Brain microvascular endothelial cell (primary cell): ENCODE measurements around the gene TRPC4.

Source experiments
- DNase-seq: peaks from one replicate; pipeline ENCODE4 v3.0.0-alpha.2; 2020
- H3K27ac ChIP-seq: fragments of 250-450 bp; sonication (Bioruptor Pico); 2 replicates; pipeline ENCODE4 v1.5.1; 2020; ENCODE audit warnings: mild to moderate bottlenecking, moderate library complexity
- H3K27me3 ChIP-seq: fragments of 250-450 bp; sonication (Bioruptor Pico); replicated peaks from 2 replicates; pipeline ENCODE4 v1.5.1; 2020; ENCODE audit warnings: mild to moderate bottlenecking
- H3K36me3 ChIP-seq: fragments of 250-450 bp; sonication (Bioruptor Pico); replicated peaks from 2 replicates; pipeline ENCODE4 v1.5.1; 2020; ENCODE audit warnings: mild to moderate bottlenecking
- H3K4me3 ChIP-seq: 2 replicates; pipeline ENCODE4 v1.5.1; 2011; ENCODE audit warnings: low read depth, mild to moderate bottlenecking, control low read depth, low read length, moderate library complexity
- in situ Hi-C: cut with HindIII; loops from 2 replicates; pipeline ENCODE4 v1.10.0; 2017; ENCODE audit warnings: low sequenced_read_pairs, low pct_ligation_motif_present
- TF ChIP-seq, protein P1 (sequence below): IDR thresholded peaks from 2 replicates; pipeline ENCODE4 v1.5.1; 2011; ENCODE audit warnings: low read depth, mild to moderate bottlenecking, moderate library complexity, low read length, control low read depth, inconsistent platforms; ENCODE audit errors: missing control alignments

The TRPC4 gene

DNA sequence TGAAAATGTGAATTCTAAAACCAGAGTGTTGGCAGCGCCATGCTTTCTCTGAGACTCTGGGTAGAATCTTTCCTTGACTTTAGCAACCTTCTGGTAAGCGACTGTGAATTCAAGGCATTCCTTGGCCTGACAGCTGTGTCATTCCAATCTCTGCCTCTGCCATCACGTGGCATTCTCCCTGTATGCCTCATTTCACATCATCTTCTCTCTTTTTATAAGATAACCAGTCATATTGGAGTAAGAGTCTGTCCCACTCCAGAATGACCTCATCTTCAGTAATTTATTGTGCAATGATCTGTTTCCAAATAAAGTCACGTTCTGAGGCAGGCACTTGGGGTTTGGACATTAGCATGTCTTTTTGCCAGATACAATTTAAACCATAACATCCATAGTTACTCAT, 167.6 kb downstream of the TRPC4 start:
- DNase-seq, result peak; percentile 98
- no peak overlapping the region for H3K4me3 ChIP-seq
- H3K27me3 ChIP-seq, result no peaks in the 10 kb centered on the region
- H3K36me3 ChIP-seq, result no peaks in the 10 kb centered on the region
- in situ Hi-C loops, result no loop called here
- TF ChIP-seq, protein P1, sequence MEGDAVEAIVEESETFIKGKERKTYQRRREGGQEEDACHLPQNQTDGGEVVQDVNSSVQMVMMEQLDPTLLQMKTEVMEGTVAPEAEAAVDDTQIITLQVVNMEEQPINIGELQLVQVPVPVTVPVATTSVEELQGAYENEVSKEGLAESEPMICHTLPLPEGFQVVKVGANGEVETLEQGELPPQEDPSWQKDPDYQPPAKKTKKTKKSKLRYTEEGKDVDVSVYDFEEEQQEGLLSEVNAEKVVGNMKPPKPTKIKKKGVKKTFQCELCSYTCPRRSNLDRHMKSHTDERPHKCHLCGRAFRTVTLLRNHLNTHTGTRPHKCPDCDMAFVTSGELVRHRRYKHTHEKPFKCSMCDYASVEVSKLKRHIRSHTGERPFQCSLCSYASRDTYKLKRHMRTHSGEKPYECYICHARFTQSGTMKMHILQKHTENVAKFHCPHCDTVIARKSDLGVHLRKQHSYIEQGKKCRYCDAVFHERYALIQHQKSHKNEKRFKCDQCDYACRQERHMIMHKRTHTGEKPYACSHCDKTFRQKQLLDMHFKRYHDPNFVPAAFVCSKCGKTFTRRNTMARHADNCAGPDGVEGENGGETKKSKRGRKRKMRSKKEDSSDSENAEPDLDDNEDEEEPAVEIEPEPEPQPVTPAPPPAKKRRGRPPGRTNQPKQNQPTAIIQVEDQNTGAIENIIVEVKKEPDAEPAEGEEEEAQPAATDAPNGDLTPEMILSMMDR, result no peak
- peak overlapping the region; percentile 94 for H3K27ac ChIP-seq

DNA sequence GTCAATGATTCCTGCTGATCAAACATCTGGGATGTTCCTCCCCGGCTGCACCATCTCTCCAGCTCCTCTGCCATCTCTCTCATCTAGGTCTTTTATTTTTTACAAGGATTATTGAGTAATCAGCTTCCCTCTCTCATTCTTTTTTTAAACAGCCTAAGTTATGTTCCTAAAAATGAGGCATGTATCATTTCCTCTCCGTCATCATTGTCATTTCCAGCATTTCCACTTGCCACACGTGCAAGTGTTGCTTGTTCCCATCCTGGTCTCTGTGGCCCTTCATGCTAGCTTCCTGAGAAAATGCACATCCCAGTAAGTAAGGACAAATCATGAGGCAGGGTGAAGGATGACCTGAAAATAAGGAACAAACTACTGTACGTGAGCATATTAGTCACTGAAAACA, 168.3 kb downstream of the TRPC4 start:
- TF ChIP-seq, protein P1, result no peak
- in situ Hi-C loops, result no loop called here
- Histone ChIP-seq H3K27ac (peak overlapping the region; percentile 94), H3K27me3 (no peaks in the 10 kb centered on the region), H3K36me3 (no peaks in the 10 kb centered on the region), H3K4me3 (no peak overlapping the region)
- DNase-seq, result peak; percentile 79

DNA sequence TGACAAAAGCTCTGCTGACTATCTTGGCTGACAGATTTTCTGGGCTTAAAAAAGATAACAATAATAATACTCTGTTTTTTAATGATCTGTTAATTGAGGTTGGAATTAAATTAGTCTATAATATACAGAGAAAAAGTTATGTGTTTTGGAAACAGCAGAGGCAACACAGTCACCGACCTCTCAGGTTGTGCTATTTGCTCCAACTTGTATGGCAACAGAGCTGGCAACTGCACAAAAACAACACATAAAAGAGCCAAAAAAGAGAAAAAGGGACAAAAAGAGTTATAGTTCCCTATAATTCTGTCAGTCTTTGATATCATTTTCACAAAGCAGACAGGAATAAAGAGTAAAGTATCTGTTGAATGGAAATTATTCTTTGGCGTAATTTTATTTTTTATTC, 168.7 kb downstream of the TRPC4 start:
- Histone ChIP-seq H3K36me3 (no peaks in the 10 kb centered on the region), H3K4me3 (no peak overlapping the region), H3K27me3 (no peaks in the 10 kb centered on the region), H3K27ac (peak overlapping the region; percentile 94)
- TF ChIP-seq, protein P1, result no peak
- peak; percentile 36 for DNase-seq
- in situ Hi-C loops, result no loop called here

DNA sequence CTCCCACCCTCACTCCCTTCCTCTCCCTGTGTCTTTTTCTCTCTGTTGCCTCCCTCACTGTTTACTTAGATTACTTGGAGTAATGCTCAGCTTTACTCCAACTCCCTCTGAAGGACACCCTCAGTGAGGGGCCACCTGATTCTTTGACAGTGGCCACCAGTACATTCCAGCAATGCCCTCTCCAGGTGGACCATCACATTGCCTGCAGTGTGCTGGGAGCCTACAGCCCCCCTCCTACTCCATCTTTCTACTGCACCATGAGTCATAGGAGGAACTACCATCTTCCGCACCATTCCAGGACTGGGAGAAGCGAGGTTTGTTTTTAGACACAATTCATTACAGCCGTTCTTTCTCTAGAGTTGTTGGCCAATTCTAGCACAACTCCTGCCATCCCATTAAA, 174.4 kb downstream of the TRPC4 start:
- Histone ChIP-seq H3K27ac (peak overlapping the region; percentile 42), H3K36me3 (peaks cover 3% of the 10 kb centered on the region), H3K4me3 (no peak overlapping the region), H3K27me3 (no peaks in the 10 kb centered on the region)
- peak; percentile 48 for DNase-seq
- in situ Hi-C loops, result no loop called here
- TF ChIP-seq, protein P1, result peak; percentile 30

DNA sequence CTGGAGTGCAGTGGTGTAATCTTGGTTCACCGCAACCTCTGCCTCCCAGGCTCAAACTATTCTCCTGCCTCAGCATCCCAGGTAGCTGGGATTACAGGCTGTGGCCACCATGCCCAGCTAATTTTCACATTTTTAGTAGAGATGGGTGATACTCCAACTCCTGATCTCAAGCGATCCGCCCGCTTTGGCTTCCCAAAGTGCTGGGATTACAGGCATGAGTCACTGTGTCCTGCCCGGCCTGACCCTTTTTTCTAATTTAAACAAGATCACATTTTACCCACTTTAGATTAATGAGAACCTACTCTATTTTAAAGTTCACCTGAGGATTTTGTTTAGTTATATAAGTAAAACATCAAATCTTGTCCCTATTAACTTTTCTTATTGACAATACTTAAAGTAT, 179.2 kb downstream of the TRPC4 start:
- H3K4me3 ChIP-seq, result no peak overlapping the region
- in situ Hi-C loops, result no loop called here
- H3K27me3 ChIP-seq, result no peaks in the 10 kb centered on the region
- peaks cover 3% of the 10 kb centered on the region for H3K36me3 ChIP-seq
- no peak for DNase-seq
- TF ChIP-seq, protein P1, result no peak
- H3K27ac ChIP-seq, result no peak overlapping the region

DNA sequence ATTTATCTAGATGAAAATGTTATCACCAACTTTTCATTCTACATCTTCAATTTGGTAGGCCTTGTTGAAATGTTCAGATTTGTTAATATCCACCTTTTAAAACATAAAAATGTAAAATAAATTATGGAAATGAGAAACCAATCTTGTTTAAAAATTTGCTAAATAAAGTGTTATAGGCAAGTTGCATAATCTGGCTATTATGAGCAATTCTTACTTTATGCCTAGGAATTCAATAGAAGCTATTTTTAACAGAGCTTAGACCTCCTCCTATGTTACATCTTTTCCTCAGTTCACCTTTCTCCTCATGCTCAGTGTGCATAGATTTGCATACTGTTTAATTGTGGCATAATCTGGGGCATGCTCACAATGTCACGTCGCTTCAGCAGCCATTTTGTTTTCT, 183.1 kb downstream of the TRPC4 start:
- Histone ChIP-seq H3K36me3 (peaks cover 4% of the 10 kb centered on the region), H3K27me3 (no peaks in the 10 kb centered on the region), H3K27ac (no peak overlapping the region), H3K4me3 (no peak overlapping the region)
- TF ChIP-seq, protein P1, result no peak
- DNase-seq, result no peak
- in situ Hi-C loops, result no loop called here
